ENCODE results near the gene THRA.

Gene THRA

DNA sequence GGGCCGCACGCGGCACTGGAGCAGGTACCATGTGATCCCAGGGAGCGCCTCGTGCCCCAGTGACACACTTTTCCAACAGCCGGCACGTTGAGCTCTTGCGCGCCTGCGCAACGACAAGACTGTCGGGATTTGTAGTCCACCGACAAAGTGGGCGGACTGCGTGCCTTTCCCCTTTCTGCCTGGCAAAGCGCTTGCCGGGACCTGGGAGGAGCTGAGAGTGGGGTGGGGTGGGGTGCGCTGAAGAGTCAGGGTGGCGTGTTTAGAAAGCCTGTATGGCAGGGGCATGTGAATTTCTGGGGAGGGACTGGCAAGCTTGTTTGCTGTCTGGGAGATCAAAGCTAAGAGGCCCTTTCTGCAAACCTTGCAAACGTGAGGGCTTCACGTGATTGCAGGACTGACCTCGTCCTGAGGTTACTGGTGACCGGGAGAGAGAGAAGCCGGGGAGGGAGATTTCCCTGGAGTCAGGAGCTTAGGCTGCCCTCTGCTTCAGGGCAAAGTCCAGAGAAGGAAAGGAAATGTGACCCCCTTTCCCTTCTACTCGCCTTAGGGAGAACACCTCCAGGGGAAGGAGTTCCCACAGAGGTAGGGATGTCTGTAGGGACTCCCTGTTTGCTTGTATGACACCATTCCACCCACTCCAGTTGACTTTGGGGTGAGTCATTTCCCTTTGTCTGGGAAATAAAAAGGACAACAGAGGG is 38.1 kb downstream of the THRA start:
- in situ Hi-C loops (cut with HindIII; ENCODE audit: low pct_ligation_motif_present, low sequenced_read_pairs), result no loop called here
- Histone ChIP-seq H3K4me3 (ENCODE audit: low read depth, low read length) (peak overlapping the region; percentile 57), H3K27ac (peak overlapping the region; percentile 93), H3K36me3 (replicated peaks) (peaks cover 11% of the 10 kb centered on the region), H3K27me3 (replicated peaks) (no peaks in the 10 kb centered on the region)
- TF ChIP-seq, protein P1, sequence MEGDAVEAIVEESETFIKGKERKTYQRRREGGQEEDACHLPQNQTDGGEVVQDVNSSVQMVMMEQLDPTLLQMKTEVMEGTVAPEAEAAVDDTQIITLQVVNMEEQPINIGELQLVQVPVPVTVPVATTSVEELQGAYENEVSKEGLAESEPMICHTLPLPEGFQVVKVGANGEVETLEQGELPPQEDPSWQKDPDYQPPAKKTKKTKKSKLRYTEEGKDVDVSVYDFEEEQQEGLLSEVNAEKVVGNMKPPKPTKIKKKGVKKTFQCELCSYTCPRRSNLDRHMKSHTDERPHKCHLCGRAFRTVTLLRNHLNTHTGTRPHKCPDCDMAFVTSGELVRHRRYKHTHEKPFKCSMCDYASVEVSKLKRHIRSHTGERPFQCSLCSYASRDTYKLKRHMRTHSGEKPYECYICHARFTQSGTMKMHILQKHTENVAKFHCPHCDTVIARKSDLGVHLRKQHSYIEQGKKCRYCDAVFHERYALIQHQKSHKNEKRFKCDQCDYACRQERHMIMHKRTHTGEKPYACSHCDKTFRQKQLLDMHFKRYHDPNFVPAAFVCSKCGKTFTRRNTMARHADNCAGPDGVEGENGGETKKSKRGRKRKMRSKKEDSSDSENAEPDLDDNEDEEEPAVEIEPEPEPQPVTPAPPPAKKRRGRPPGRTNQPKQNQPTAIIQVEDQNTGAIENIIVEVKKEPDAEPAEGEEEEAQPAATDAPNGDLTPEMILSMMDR (IDR thresholded peaks at IDR 0.05; ENCODE audit: low read depth, low read length, missing control alignments), result no peak
- DNase-seq, result peak; percentile 98

DNA sequence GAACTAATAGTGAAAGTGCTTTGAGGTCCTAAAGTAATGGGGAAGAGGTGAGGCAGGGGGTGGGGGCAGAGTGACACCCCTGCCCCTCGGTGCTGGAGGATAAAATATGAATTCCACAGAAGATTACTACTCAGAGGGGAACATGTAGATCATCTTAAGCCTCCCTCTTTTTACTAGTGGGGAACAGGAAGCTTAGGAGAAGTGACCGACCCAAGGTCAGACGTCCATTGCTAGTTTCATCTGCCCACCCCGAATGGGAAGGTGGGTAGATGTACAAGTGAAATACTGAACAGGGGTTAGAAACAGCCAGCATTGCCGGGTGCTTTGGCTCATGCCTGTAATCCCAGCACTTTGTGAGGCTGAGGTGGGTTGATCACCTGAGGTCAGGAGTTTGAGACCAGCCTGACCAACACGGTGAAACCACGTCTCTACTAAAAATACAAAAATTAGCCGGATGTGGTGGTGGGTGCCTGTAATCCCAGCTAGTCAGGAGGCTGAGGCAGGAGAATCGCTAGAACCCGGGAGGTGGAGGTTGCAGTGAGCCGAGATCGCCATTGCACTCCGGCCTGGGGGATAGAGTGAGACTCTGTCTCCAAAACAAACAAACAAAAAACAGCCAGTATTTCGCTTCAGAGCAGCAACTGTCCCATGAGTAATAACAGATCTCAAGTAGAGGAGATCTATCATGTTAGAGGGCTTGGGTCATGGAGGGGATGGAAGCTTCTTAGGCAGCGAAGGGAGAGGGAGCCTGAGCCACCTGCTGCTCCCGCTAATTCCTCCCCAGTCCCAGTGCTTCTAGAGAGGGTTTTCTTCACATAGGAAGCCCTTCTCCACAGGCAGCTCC is 38.8 kb downstream of the THRA start:
- DNase-seq, result no peak
- in situ Hi-C loops (cut with HindIII; ENCODE audit: low pct_ligation_motif_present, low sequenced_read_pairs), result no loop called here
- Histone ChIP-seq H3K27me3 (replicated peaks) (no peaks in the 10 kb centered on the region), H3K36me3 (replicated peaks) (peaks cover 4% of the 10 kb centered on the region), H3K27ac (peak overlapping the region; percentile 93), H3K4me3 (ENCODE audit: low read depth, low read length) (no peak overlapping the region)
- TF ChIP-seq, protein P1 (IDR thresholded peaks at IDR 0.05; ENCODE audit: low read depth, low read length, missing control alignments), result no peak

DNA sequence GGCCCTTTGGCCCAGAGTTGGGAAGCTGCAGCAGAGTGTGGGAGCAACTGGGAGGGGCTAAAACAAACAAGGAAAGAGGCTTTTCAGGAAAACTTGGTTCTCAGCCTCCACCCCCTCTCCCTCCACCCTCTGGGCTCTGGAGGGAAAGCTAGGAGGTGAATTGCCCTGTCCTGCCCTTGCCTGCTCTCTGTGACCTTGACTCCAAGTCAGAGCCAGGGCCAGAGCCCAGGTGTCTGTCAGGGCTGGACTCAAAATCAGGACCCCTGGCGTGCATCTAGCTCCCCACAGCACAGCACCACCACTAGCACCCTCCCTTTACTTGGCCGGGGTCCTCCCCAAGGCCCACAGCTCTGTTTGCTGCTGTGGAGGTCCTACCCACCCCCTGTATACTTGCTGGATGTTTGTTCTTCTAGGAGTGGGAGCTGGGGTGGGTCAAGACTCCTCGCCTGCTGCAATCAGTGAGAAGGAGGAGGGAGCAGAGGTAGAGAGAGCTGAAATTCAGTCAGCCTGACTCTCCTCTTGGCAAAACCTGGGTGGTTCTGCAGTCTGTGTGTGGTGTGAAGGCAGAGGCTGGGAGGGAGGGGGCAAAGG is 40.4 kb downstream of the THRA start:
- Histone ChIP-seq H3K27ac (no peak overlapping the region), H3K36me3 (replicated peaks) (no peaks in the 10 kb centered on the region), H3K4me3 (ENCODE audit: low read depth, low read length) (no peak overlapping the region), H3K27me3 (replicated peaks) (no peaks in the 10 kb centered on the region)
- no peak for DNase-seq
- in situ Hi-C loops (cut with HindIII; ENCODE audit: low pct_ligation_motif_present, low sequenced_read_pairs), result no loop called here
- TF ChIP-seq, protein P1 (IDR thresholded peaks at IDR 0.05; ENCODE audit: low read depth, low read length, missing control alignments), result no peak

DNA sequence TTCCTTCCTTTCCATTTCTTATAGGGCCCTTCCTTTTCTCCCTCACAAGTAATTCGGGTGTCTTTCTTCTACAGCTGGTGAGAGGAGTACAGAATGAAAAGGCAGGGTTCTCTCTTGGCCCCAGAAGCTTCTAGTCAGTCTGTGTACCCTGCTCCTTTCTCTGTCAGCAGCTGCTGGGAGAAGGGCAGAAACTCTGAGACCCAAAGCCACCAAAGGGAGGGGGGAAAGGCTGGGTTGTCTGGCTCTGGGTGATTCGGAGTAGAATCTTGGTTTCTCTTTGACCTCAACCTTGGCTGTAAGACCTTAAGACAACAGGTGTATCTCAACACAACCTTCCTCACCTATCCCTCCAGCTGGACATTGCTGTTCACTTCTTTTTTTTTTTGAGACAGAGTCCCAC is 40.9 kb downstream of the THRA start:
- Histone ChIP-seq H3K27me3 (replicated peaks) (no peaks in the 10 kb centered on the region), H3K4me3 (ENCODE audit: low read depth, low read length) (no peak overlapping the region), H3K36me3 (replicated peaks) (no peaks in the 10 kb centered on the region), H3K27ac (no peak overlapping the region)
- DNase-seq, result no peak
- in situ Hi-C loops (cut with HindIII; ENCODE audit: low pct_ligation_motif_present, low sequenced_read_pairs), result no loop called here
- TF ChIP-seq, protein P1 (IDR thresholded peaks at IDR 0.05; ENCODE audit: low read depth, low read length, missing control alignments), result no peak

DNA sequence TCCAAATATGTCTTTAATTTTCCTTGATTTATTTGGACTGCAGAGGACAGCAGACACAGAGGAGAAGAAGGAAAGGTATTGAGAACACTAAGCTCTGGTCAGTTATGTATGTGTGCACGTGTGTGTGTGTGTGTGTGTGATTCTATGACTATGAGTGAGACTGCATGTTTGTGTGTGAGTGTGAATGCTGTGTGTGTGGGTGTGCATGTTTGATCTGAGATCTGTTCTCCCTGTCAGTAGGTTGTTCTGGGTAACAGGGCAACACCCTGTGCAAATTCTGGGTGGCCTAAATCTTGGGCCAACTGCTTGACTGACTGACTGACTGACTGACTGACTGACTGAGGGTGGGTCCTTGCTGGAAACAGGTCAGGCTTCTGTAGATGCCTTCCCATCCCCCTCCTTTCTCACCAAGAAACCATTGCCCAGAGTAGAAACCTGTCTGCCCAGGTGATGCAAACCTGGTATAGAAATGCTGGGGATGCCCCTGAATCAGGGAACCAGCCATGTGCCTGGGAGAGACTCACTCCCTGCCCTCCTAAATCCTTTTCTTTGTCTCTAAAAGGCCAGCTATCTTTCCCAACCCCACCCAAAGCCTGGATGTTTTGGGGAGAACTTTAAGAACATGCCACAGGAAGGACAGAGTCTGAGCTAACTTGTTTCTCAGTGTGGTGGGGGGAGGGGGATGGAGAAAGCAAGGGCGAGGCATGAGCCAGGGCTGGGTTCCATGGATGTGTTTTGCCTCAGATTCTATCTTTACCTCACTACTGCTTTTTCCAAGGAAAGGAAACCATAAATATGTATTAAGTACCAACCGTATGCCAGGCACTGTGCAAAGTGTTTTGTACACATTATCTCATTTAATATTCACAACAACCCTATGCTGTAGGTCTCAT is 42.1 kb downstream of the THRA start:
- in situ Hi-C loops (cut with HindIII; ENCODE audit: low pct_ligation_motif_present, low sequenced_read_pairs), result no loop called here
- H3K36me3 ChIP-seq (replicated peaks), result no peaks in the 10 kb centered on the region
- no peak overlapping the region for H3K4me3 ChIP-seq (ENCODE audit: low read depth, low read length)
- no peak for DNase-seq
- TF ChIP-seq, protein P1 (IDR thresholded peaks at IDR 0.05; ENCODE audit: low read depth, low read length, missing control alignments), result no peak
- H3K27me3 ChIP-seq (replicated peaks), result no peaks in the 10 kb centered on the region
- no peak overlapping the region for H3K27ac ChIP-seq
